SH-SY5Y (cell line): ENCODE measurements around the gene LRRTM4.

Source experiments
- GATA2 ChIP-seq: IDR thresholded peaks from 2 replicates; pipeline ENCODE4 v1.6.1; 2011; ENCODE audit warnings: mild to moderate bottlenecking, low read depth, low read length
- GATA3 ChIP-seq: IDR thresholded peaks from 2 replicates; pipeline ENCODE4 v1.6.1; 2011; ENCODE audit warnings: low read depth, mild to moderate bottlenecking, low read length, moderate library complexity

GRCh38 chr2:76745605-76746004 lies 776.6 kb downstream of the LRRTM4 start:
- TF ChIP-seq GATA3, result no peak
- TF ChIP-seq GATA2, result no peak
